Stomach (tissue), 4 donors: Measurements from ENCODE around the gene SLC49A4.

Source experiments
- POLR2A ChIP-seq, 4 donors: fragments of 450-650 bp; IDR thresholded peaks; one replicate each; pipeline ENCODE4 v1.6.1; 2016; ENCODE audit warnings: antibody characterized with exemption in 4 of 4, control low read depth in 2 of 4, mild to moderate bottlenecking in 1 of 4, moderate library complexity in 1 of 4
- TF ChIP-seq, protein P1 (sequence below), 7 experiments: fragments of 450-650 bp in 4 of 7; fragments of 200-600 bp in 3 of 7; sonication (generic) in 3 of 7; IDR thresholded peaks; one replicate each; pipeline ENCODE4 v1.5.1; 2016 to 2019; ENCODE audit warnings: antibody characterized with exemption in 7 of 7, control low read depth in 2 of 7, mild to moderate bottlenecking in 1 of 7

DNA sequence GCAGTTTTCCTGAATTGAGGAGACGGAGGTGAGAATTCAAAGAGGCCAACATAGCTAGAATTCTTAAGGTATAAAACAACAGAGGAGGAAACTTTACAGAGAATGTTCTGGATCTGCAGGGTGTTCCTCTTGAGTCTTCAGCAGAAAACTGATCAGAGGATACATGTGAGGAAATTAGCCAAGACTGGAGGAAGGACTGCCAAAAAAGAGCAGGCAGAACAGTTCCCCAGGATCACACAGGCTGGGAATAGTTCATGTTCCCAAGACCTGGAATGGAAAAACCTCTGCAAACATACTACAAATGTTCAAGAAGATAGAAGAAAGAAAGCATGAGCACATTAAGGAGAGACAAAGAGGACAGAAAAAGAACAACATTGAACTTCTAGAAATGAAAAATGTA is 7.5 kb downstream of the SLC49A4 start:
- TF ChIP-seq, protein P1, sequence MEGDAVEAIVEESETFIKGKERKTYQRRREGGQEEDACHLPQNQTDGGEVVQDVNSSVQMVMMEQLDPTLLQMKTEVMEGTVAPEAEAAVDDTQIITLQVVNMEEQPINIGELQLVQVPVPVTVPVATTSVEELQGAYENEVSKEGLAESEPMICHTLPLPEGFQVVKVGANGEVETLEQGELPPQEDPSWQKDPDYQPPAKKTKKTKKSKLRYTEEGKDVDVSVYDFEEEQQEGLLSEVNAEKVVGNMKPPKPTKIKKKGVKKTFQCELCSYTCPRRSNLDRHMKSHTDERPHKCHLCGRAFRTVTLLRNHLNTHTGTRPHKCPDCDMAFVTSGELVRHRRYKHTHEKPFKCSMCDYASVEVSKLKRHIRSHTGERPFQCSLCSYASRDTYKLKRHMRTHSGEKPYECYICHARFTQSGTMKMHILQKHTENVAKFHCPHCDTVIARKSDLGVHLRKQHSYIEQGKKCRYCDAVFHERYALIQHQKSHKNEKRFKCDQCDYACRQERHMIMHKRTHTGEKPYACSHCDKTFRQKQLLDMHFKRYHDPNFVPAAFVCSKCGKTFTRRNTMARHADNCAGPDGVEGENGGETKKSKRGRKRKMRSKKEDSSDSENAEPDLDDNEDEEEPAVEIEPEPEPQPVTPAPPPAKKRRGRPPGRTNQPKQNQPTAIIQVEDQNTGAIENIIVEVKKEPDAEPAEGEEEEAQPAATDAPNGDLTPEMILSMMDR (IDR thresholded peaks at IDR 0.05), result no peak
- no peak for TF ChIP-seq POLR2A (IDR thresholded peaks at IDR 0.05)
